ENCODE data around the gene TMEM260.
"Not testable (repeated sequence)": the region's sequence is repeated elsewhere in the genome, so short reads cannot be mapped to it uniquely, and the experiment has no call there.

Gene TMEM260

GRCh38 chr14:56660677-56661389 lies 81.2 kb downstream of the TMEM260 start:
- in situ Hi-C loops (cut with MboI; ENCODE audit: low pct_unique_long_range_greater_than_20kb, low sequenced_read_pairs) = loop anchor here (25.0 kb wide), 1 partner anchor 401 kb away; no protein-coding TSS in a partner anchor
- DNase-seq = no peak

GRCh38 chr14:56661478-56661877 lies 81.9 kb downstream of the TMEM260 start:
- no peak for DNase-seq
- in situ Hi-C loops (cut with MboI; ENCODE audit: low pct_unique_long_range_greater_than_20kb, low sequenced_read_pairs) = loop anchor here (25.0 kb wide), 1 partner anchor 401 kb away; no protein-coding TSS in a partner anchor

DNA sequence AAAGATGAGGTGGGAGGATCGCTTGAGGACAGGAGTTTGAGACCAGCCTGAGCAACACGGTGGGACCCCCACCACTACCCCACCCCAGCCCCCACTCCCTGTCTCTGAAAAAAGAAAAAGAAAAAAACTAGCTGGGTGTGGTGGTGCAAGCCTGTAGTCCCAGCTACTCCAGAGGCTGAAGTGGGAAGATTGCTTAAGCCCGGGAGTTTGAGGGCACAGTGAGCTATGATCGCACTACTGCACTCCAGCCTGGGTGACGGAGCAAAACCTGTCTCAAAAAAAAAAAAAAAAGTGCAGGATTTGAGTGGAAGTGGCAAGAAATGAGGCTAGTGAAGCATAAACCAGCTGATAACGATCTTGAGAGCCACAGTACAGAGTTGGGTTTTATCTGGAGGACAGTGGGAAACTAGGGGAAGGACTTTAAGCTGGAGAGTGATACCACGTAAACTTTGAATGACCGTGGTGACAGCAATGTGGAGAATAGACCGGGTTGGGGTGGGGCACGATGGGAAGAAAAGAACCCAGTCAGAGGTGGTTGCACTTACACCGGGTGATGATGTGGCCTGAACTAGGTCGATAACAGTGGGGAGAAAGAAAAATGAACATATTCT lies 85.3 kb downstream of the TMEM260 start:
- no peak for DNase-seq
- in situ Hi-C loops (cut with MboI; ENCODE audit: low pct_unique_long_range_greater_than_20kb, low sequenced_read_pairs) = loop anchor here (25.0 kb wide), 1 partner anchor 397 kb away; no protein-coding TSS in a partner anchor

DNA sequence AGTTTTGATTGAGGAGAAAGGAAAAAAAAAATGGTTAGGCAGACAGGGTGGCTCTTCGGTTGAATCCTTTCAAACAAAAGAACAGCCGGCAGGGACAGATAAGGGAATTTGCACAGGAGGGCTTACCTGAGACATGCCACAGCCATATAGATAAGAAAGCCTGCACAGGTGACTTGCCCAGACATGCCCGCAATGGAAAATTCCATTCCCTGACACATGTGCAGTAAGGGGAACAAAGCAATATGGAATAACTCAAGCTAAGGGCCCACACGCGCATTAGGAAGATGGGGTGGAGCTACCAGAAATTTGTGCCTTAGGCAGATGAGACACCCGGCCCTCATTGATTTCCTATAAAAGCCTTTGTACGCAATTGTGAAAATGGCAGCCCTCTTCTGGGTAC lies 86.7 kb downstream of the TMEM260 start:
- peak; percentile 7 for DNase-seq
- in situ Hi-C loops (cut with MboI; ENCODE audit: low pct_unique_long_range_greater_than_20kb, low sequenced_read_pairs) = loop anchor here (25.0 kb wide), 1 partner anchor 396 kb away; no protein-coding TSS in a partner anchor

GRCh38 chr14:56666716-56667115 lies 87.1 kb downstream of the TMEM260 start:
- DNase-seq = no peak
- in situ Hi-C loops (cut with MboI; ENCODE audit: low pct_unique_long_range_greater_than_20kb, low sequenced_read_pairs) = loop anchor here (25.0 kb wide), 1 partner anchor 396 kb away; no protein-coding TSS in a partner anchor

DNA sequence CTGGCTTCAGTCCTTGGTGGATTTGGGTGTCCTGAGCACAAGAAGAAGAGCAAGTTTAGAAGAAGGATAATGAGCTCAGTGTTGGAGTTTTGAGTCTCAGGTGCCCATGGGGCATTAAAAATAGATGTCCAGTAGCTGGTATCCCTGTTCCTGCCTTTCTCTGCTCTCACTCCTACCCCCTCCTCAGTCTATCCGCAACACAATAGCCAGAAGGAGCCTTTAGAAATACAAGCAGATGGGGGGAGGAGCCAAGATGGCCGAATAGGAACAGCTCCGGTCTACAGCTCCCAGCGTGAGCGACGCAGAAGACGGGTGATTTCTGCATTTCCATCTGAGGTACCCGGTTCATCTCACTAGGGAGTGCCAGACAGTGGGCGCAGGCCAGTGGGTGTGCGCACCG lies 87.7 kb downstream of the TMEM260 start:
- in situ Hi-C loops (cut with MboI; ENCODE audit: low pct_unique_long_range_greater_than_20kb, low sequenced_read_pairs) = loop anchor here (25.0 kb wide), 1 partner anchor 395 kb away; no protein-coding TSS in a partner anchor
- not testable (repeated sequence) for DNase-seq

GRCh38 chr14:56676042-56676441 lies 96.4 kb downstream of the TMEM260 start:
- DNase-seq = no peak
- in situ Hi-C loops (cut with MboI; ENCODE audit: low pct_unique_long_range_greater_than_20kb, low sequenced_read_pairs) = no loop called here

DNA sequence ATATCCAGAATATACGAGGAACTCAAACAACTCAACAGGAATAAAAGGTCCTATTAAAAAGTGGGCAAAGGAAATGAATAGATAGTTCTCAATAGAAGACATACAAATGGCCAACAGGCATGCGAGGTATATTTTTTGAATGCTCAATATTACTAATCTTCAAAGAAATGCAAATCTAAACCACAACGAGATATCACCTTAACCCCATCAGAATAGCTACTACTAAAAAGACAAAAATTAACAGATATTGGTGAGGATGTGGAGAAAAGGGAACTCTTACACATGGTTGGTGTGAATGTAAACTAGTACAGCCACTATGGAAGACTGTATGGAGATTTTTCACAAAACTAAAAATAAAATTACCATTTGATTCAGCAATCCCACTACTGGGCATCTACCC lies 99.2 kb downstream of the TMEM260 start:
- in situ Hi-C loops (cut with MboI; ENCODE audit: low pct_unique_long_range_greater_than_20kb, low sequenced_read_pairs) = no loop called here
- DNase-seq = no peak

GRCh38 chr14:56686416-56686815 lies 106.8 kb downstream of the TMEM260 start:
- in situ Hi-C loops (cut with MboI; ENCODE audit: low pct_unique_long_range_greater_than_20kb, low sequenced_read_pairs) = no loop called here
- no peak for DNase-seq

GRCh38 chr14:56687123-56687522 lies 107.5 kb downstream of the TMEM260 start:
- in situ Hi-C loops (cut with MboI; ENCODE audit: low pct_unique_long_range_greater_than_20kb, low sequenced_read_pairs) = no loop called here
- no peak for DNase-seq

- DNase-seq = no peak
- in situ Hi-C loops (cut with MboI; ENCODE audit: low pct_unique_long_range_greater_than_20kb, low sequenced_read_pairs) = no loop called here
Observed at GRCh38 chr14:56694609-56695008, 115.0 kb downstream of the TMEM260 start.

- DNase-seq = not testable (repeated sequence)
Observed at GRCh38 chr14:56695216-56695615, 115.6 kb downstream of the TMEM260 start.

More at GRCh38 chr14:56695216-56695615, 115.6 kb downstream of the TMEM260 start:
- in situ Hi-C loops (cut with MboI; ENCODE audit: low pct_unique_long_range_greater_than_20kb, low sequenced_read_pairs) = not testable (repeated sequence)

Data from KBM-7 (cell line).